MV-4-11 (cell line): Measurements from ENCODE around the gene SLC23A2.
"Not testable (repeated sequence)": the region's sequence is repeated elsewhere in the genome, so short reads cannot be mapped to it uniquely, and the experiment has no call there.

Experiments used
- DNase-seq: peaks from one replicate; lab custom pipeline; 2025; lab: John Stamatoyannopoulos, UW

The SLC23A2 gene

GRCh38 chr20:5001174-5002076 is at the start of gene SLC23A2:
SLC23A2 (minus strand) TSS chr20:5001510; CDS start chr20:4932562, 68,948 bp downstream.
- DNase-seq: peak; percentile 12

GRCh38 chr20:5046656-5047339 is 45.5 kb upstream of the SLC23A2 start:
- DNase-seq: peak; percentile 91

- DNase-seq: no peak
Observed at GRCh38 chr20:5045906-5046305, 44.6 kb upstream of the SLC23A2 start.

- DNase-seq: no peak
Observed at GRCh38 chr20:5044075-5044620, 42.8 kb upstream of the SLC23A2 start.

GRCh38 chr20:5041433-5041832 is 40.1 kb upstream of the SLC23A2 start:
- no peak for DNase-seq

- DNase-seq: no peak
Observed at GRCh38 chr20:5040345-5040744, 39.0 kb upstream of the SLC23A2 start.

- DNase-seq: no peak
Observed at GRCh38 chr20:5039889-5040288, 38.6 kb upstream of the SLC23A2 start.

- DNase-seq: peak; percentile 9
Observed at GRCh38 chr20:5039255-5039657, 37.9 kb upstream of the SLC23A2 start.

- no peak for DNase-seq
Observed at GRCh38 chr20:5036828-5037227, 35.5 kb upstream of the SLC23A2 start.

GRCh38 chr20:5035518-5035917 is 34.2 kb upstream of the SLC23A2 start:
- not testable (repeated sequence) for DNase-seq

- no peak for DNase-seq
Observed at GRCh38 chr20:5033566-5033965, 32.3 kb upstream of the SLC23A2 start.

- not testable (repeated sequence) for DNase-seq
Observed at GRCh38 chr20:5031701-5032100, 30.4 kb upstream of the SLC23A2 start.

- DNase-seq: no peak
Observed at GRCh38 chr20:5031206-5031557, 29.9 kb upstream of the SLC23A2 start.

GRCh38 chr20:5030348-5031205 is 29.3 kb upstream of the SLC23A2 start:
- peak; percentile 72 for DNase-seq

GRCh38 chr20:5028258-5029059 is 27.1 kb upstream of the SLC23A2 start:
- DNase-seq: not testable (repeated sequence)

GRCh38 chr20:5024982-5025381 is 23.7 kb upstream of the SLC23A2 start:
- DNase-seq: peak; percentile 17

GRCh38 chr20:5024103-5024502 is 22.8 kb upstream of the SLC23A2 start:
- peak; percentile 8 for DNase-seq

- not testable (repeated sequence) for DNase-seq
Observed at GRCh38 chr20:5023171-5023570, 21.9 kb upstream of the SLC23A2 start.

GRCh38 chr20:5020760-5021159 is 19.4 kb upstream of the SLC23A2 start:
- no peak for DNase-seq

GRCh38 chr20:5013682-5014447 is 12.6 kb upstream of the SLC23A2 start:
- DNase-seq: no peak
